GM12872 (cell line): ENCODE data around the gene PAN2.

ENCODE experiments used
- CTCF ChIP-seq: IDR thresholded peaks from 3 replicates; pipeline ENCODE4 v1.5.1; 2011; ENCODE audit warnings: low read depth, mild to moderate bottlenecking, low read length, moderate library complexity; ENCODE audit not compliant: insufficient read depth

Gene PAN2

GRCh38 chr12:56267443-56268071 is 66.2 kb downstream of the PAN2 start:
- TF ChIP-seq CTCF: no peak

GRCh38 chr12:56266693-56267442 is 66.9 kb downstream of the PAN2 start, which contains the start of gene COQ10A:
COQ10A (plus strand) TSS chr12:56266942; CDS start chr12:56267119, 177 bp downstream.
- TF ChIP-seq CTCF: peak; percentile 65
